ENCODE data around the gene XRCC4. TPM values are rescaled to one million over a fixed set of nuclear protein-coding genes. Genes with fewer than 3 reads are reported as not detected.
A peak's percentile ranks its signal among the peaks of the same experiment; 100 is the strongest.

The XRCC4 gene
- total and polyA plus RNA-seq, 11 donors, result 3.3 to 50.5 (median 8.0) TPM

DNA sequence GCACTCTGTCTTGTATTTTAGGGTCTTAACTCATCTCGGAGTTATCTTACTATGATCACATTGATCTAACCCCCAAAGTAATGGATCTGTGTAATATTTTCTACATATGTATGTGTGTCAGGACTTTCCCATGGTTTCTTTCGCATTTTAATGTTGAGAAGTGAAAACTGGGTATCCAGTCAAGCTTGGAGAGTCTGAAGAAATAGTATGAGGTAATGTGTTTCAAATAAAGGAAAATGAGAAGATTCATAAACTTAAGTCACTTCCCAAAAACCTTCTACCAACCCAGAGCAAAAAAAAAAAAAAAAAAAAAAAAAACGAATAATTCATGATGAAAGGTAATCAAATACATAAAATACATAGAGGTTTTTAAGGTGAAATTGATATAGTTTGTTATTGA is 206.4 kb downstream of the XRCC4 start:
- Histone ChIP-seq H3K36me3 (no peaks in the 10 kb centered on the region), H3K27ac (no peak overlapping the region), H3K4me3 (no peak overlapping the region), H3K27me3 (no peaks in the 10 kb centered on the region), H3K9me3 (peaks cover 0 to 8% (median 0%) of the 10 kb centered on the region in 12 donors), H3K4me1 (no peaks in the 10 kb centered on the region)
- TF ChIP-seq, protein P1, sequence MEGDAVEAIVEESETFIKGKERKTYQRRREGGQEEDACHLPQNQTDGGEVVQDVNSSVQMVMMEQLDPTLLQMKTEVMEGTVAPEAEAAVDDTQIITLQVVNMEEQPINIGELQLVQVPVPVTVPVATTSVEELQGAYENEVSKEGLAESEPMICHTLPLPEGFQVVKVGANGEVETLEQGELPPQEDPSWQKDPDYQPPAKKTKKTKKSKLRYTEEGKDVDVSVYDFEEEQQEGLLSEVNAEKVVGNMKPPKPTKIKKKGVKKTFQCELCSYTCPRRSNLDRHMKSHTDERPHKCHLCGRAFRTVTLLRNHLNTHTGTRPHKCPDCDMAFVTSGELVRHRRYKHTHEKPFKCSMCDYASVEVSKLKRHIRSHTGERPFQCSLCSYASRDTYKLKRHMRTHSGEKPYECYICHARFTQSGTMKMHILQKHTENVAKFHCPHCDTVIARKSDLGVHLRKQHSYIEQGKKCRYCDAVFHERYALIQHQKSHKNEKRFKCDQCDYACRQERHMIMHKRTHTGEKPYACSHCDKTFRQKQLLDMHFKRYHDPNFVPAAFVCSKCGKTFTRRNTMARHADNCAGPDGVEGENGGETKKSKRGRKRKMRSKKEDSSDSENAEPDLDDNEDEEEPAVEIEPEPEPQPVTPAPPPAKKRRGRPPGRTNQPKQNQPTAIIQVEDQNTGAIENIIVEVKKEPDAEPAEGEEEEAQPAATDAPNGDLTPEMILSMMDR (IDR thresholded peaks at IDR 0.05), result no peak
- no peak for TF ChIP-seq POLR2A (IDR thresholded peaks at IDR 0.05)
- no peak for ATAC-seq
- no peak for DNase-seq
- 87 to 92% (median 89%) methylated on average over 3 of the region's 3 CpGs for WGBS, 4 donors
- intact Hi-C loops (cut with DNase I), result no loop called here

DNA sequence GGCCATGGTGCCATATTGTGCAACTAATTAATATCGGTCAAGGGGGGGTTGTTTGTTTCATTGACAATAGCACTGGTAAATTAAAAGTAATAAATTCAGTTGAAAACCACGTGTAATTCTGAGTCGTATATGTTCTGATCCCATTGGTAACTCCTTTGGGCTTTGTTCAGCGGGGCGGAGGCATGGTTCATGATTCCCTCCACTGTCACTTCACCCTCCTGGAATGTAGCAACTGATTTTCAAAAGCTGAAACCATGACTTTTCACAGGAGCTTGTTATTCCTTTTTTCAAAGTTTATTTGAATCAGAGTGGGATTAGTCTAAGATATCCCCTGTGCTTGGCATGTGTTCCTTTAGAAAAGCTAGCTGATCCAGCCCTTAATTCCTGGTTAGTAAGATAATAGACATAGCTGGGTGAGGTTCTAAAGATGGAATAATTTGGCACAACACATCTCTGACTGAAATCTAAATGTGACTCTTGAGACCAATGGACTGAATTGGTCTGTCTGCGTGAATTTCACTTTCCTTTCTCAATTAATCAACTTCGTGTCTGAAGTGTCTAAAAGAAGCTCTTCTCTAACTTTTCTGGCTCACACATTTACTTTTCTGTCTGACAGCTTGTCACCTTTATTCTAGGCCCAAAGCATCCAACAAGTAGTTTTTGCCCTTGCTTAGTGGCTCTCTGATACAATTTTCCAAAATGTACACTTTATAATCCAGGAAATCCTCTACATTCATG is 208.5 kb downstream of the XRCC4 start:
- Histone ChIP-seq H3K36me3 (no peaks in the 10 kb centered on the region), H3K27me3 (no peaks in the 10 kb centered on the region), H3K4me1 (no peaks in the 10 kb centered on the region), H3K4me3 (no peak overlapping the region), H3K9me3 (peaks cover 0 to 17% (median 0%) of the 10 kb centered on the region in 12 donors), H3K27ac (peak overlapping the region in 3 of 12 donors; percentile 6 to 22 (median 20))
- intact Hi-C loops (cut with DNase I), result no loop called here
- 80 to 88% (median 84%) methylated on average over 7 of the region's 7 CpGs for WGBS, 4 donors
- no peak for TF ChIP-seq POLR2A (IDR thresholded peaks at IDR 0.05)
- TF ChIP-seq, protein P1 (IDR thresholded peaks at IDR 0.05), result no peak
- ATAC-seq (peak in 3 of 4 donors; percentile 28 to 59 (median 34)), DNase-seq (no peak)

- no peaks in the 10 kb centered on the region for H3K4me1 ChIP-seq
Observed at GRCh38 chr5:83294246-83294645, 216.9 kb downstream of the XRCC4 start.

GRCh38 chr5:83299353-83299752 is 222.0 kb downstream of the XRCC4 start:
- intact Hi-C loops (cut with DNase I), result no loop called here
- H3K36me3 ChIP-seq, result no peaks in the 10 kb centered on the region
- WGBS, 4 donors, result 90 to 94% (median 90%) methylated on average over 2 of the region's 2 CpGs
- DNase-seq (no peak), ATAC-seq (no peak)
- TF ChIP-seq, protein P1 (IDR thresholded peaks at IDR 0.05), result no peak
- no peak for TF ChIP-seq POLR2A (IDR thresholded peaks at IDR 0.05)
- no peak overlapping the region for H3K4me3 ChIP-seq
- H3K9me3 ChIP-seq, result peaks cover 0 to 27% (median 13%) of the 10 kb centered on the region in 12 donors
- H3K27me3 ChIP-seq, result no peaks in the 10 kb centered on the region
- no peak overlapping the region for H3K27ac ChIP-seq
- no peaks in the 10 kb centered on the region for H3K4me1 ChIP-seq

More at GRCh38 chr5:83294246-83294645, 216.9 kb downstream of the XRCC4 start:
- Histone ChIP-seq H3K27ac (no peak overlapping the region), H3K36me3 (no peaks in the 10 kb centered on the region), H3K27me3 (no peaks in the 10 kb centered on the region), H3K9me3 (peaks cover 0 to 20% (median 6%) of the 10 kb centered on the region in 12 donors), H3K4me3 (no peak overlapping the region)
- DNase-seq (no peak), ATAC-seq (no peak)
- 71 to 84% (median 81%) methylated on average over 2 of the region's 2 CpGs for WGBS, 4 donors
- intact Hi-C loops (cut with DNase I), result no loop called here
- no peak for TF ChIP-seq POLR2A (IDR thresholded peaks at IDR 0.05)
- TF ChIP-seq, protein P1 (IDR thresholded peaks at IDR 0.05), result no peak

Measured in heart left ventricle (tissue), 16 donors.